ENCODE measurements around the gene STAG1. TPM values are rescaled to one million over a fixed set of nuclear protein-coding genes. Genes with fewer than 3 reads are reported as not detected.

Gene STAG1
- total and polyA plus RNA-seq, 2 experiments from 2014 or later: 9.0 to 21.9 TPM

- H3K36me3 Mint-ChIP-seq (ENCODE audit: low read depth): no peaks in the 10 kb centered on the region
- Histone ChIP-seq H3K27me3 (ENCODE audit: insufficient read depth) (no peaks in the 10 kb centered on the region), H3K4me1 (ENCODE audit: insufficient read depth) (no peaks in the 10 kb centered on the region), H3K4me3 (no peak overlapping the region), H3K79me2 (replicated peaks; ENCODE audit: insufficient read depth) (no peaks in the 10 kb centered on the region), H3F3A (replicated peaks; ENCODE audit: low read depth) (no peaks in the 10 kb centered on the region), H3K4me2 (no peak overlapping the region), H3K36me3 (ENCODE audit: insufficient read depth) (no peaks in the 10 kb centered on the region), H3K9me2 (ENCODE audit: insufficient read depth) (no peaks in the 10 kb centered on the region), H3K27ac (ENCODE audit: low read depth) (no peak overlapping the region), H2AFZ (no peak overlapping the region), H4K20me1 (replicated peaks; ENCODE audit: insufficient read depth) (no peaks in the 10 kb centered on the region)
- H3K4me3 Mint-ChIP-seq: no peak overlapping the region
- no peaks in the 10 kb centered on the region for H3K9me3 Mint-ChIP-seq
- no peaks in the 10 kb centered on the region for H3K27me3 Mint-ChIP-seq (ENCODE audit: insufficient read depth, low read depth, poor library complexity)
- no peak for ATAC-seq
- TF ChIP-seq ZNF331 (CRISPR knock-in tag; IDR thresholded peaks at IDR 0.05; ENCODE audit: low read depth) (no peak), CTCF (conservative IDR thresholded peaks at IDR 0.05; ENCODE audit: low read depth in 2 of 2) (no peak), POLR2AphosphoS5 (IDR thresholded peaks at IDR 0.05; ENCODE audit: low read depth) (no peak), CREB1 (CRISPR knock-in tag; IDR thresholded peaks at IDR 0.05; ENCODE audit: low read depth) (no peak), ZNF462 (CRISPR knock-in tag; IDR thresholded peaks at IDR 0.05) (no peak), EZH2phosphoT487 (IDR thresholded peaks at IDR 0.05; ENCODE audit: unreplicated experiment) (no peak), EZH2 (IDR thresholded peaks at IDR 0.05; ENCODE audit: low read depth, unreplicated experiment) (no peak), ZNF114 (CRISPR knock-in tag; IDR thresholded peaks at IDR 0.05) (no peak), ETS1 (IDR thresholded peaks at IDR 0.05) (no peak), JUNB (IDR thresholded peaks at IDR 0.05; ENCODE audit: unreplicated experiment) (no peak), REST (IDR thresholded peaks at IDR 0.05; ENCODE audit: unreplicated experiment) (no peak), NANOG (IDR thresholded peaks at IDR 0.05; ENCODE audit: borderline replicate concordance) (no peak), STAT1 (IDR thresholded peaks at IDR 0.05; ENCODE audit: unreplicated experiment) (no peak)
- no peak overlapping the region for H3K27ac Mint-ChIP-seq
- H3K4me1 Mint-ChIP-seq: no peaks in the 10 kb centered on the region
- DNase-seq (ENCODE audit: low spot score): no peak
These were observed 365.1 kb downstream of the STAG1 start for GRCh38 chr3:136387031-136387430.
